Measurements from ENCODE around the gene APPL2. TPM values are rescaled to one million over a fixed set of nuclear protein-coding genes. Genes with fewer than 3 reads are reported as not detected.
A peak's percentile ranks its signal among the peaks of the same experiment; 100 is the strongest.

APPL2 gene
- total and polyA plus RNA-seq, 12 donors: 15.9 to 122 (median 53.2) TPM

GRCh38 chr12:105202202-105202601 lies 33.8 kb downstream of the APPL2 start:
- H3K4me1 ChIP-seq (replicated peaks in 1 of 2): peaks cover 4 to 39% of the 10 kb centered on the region in 2 donors
- no peak for TF ChIP-seq POLR2A (IDR thresholded peaks at IDR 0.05)
- TF ChIP-seq, protein P1, sequence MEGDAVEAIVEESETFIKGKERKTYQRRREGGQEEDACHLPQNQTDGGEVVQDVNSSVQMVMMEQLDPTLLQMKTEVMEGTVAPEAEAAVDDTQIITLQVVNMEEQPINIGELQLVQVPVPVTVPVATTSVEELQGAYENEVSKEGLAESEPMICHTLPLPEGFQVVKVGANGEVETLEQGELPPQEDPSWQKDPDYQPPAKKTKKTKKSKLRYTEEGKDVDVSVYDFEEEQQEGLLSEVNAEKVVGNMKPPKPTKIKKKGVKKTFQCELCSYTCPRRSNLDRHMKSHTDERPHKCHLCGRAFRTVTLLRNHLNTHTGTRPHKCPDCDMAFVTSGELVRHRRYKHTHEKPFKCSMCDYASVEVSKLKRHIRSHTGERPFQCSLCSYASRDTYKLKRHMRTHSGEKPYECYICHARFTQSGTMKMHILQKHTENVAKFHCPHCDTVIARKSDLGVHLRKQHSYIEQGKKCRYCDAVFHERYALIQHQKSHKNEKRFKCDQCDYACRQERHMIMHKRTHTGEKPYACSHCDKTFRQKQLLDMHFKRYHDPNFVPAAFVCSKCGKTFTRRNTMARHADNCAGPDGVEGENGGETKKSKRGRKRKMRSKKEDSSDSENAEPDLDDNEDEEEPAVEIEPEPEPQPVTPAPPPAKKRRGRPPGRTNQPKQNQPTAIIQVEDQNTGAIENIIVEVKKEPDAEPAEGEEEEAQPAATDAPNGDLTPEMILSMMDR (IDR thresholded peaks at IDR 0.05): no peak
- H3K36me3 ChIP-seq (replicated peaks in 1 of 2): peaks cover 0 to 61% of the 10 kb centered on the region in 2 donors
- DNase-seq: no peak
- no peak overlapping the region for H3K27ac ChIP-seq
- H3K9me3 ChIP-seq (replicated peaks in 1 of 3): no peaks in the 10 kb centered on the region
- no peaks in the 10 kb centered on the region for H3K27me3 ChIP-seq
- 84 to 89% (median 89%) methylated on average over 6 of the region's 6 CpGs for whole genome bisulfite sequencing, 4 donors
- H3K4me3 ChIP-seq: no peak overlapping the region
- intact Hi-C loops (cut with DNase I): no loop called here

DNA sequence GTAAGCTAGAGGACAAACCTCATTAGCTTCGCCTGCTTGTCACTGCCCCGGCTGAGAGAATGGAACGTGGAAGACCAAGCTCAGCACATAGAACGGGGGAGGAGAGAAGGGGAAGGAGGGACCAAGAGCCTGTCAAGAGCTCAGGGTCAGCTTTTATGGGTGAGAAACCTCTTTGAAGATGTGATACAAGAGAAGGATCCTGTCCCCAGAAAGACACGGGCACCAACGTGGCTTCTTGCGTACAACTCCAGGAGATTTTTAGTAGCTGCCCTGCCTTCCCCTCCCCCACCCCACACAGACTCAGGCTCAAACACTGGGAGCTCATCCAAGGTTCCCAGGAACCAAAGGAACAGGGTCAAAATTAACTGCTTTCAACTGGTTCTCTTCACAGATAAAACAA lies 34.7 kb downstream of the APPL2 start:
- Histone ChIP-seq H3K27me3 (no peaks in the 10 kb centered on the region), H3K36me3 (replicated peaks in 1 of 2) (peaks cover 0 to 56% of the 10 kb centered on the region in 2 donors), H3K27ac (peak overlapping the region in 1 of 5 donors; percentile 30), H3K9me3 (replicated peaks in 1 of 3) (no peaks in the 10 kb centered on the region), H3K4me3 (no peak overlapping the region), H3K4me1 (replicated peaks in 1 of 2) (peaks cover 4 to 39% of the 10 kb centered on the region in 2 donors)
- TF ChIP-seq POLR2A (IDR thresholded peaks at IDR 0.05): no peak
- TF ChIP-seq, protein P1 (IDR thresholded peaks at IDR 0.05): no peak
- intact Hi-C loops (cut with DNase I): no loop called here
- WGBS, 4 donors: 49 to 74% (median 63%) methylated on average over 5 to 7 of the region's 7 CpGs
- peak; percentile 65 to 86 (median 78) for DNase-seq

GRCh38 chr12:105200385-105200784 lies 35.6 kb downstream of the APPL2 start:
- DNase-seq: no peak
- no peak for TF ChIP-seq POLR2A (IDR thresholded peaks at IDR 0.05)
- TF ChIP-seq, protein P1 (IDR thresholded peaks at IDR 0.05): no peak
- Histone ChIP-seq H3K36me3 (replicated peaks in 1 of 2) (peaks cover 0 to 54% of the 10 kb centered on the region in 2 donors), H3K27me3 (no peaks in the 10 kb centered on the region), H3K27ac (peak overlapping the region in 1 of 5 donors; percentile 52), H3K4me3 (no peak overlapping the region), H3K4me1 (replicated peaks in 1 of 2) (peaks cover 3 to 30% of the 10 kb centered on the region in 2 donors), H3K9me3 (replicated peaks in 1 of 3) (no peaks in the 10 kb centered on the region)
- 93 to 100% (median 95%) methylated on average over 2 to 4 of the region's 4 CpGs for WGBS, 4 donors
- intact Hi-C loops (cut with DNase I): no loop called here

GRCh38 chr12:105198961-105199360 lies 37.0 kb downstream of the APPL2 start:
- intact Hi-C loops (cut with DNase I): no loop called here
- peaks cover 0 to 27% of the 10 kb centered on the region in 2 donors for H3K4me1 ChIP-seq (replicated peaks in 1 of 2)
- WGBS, 4 donors: 61 to 85% (median 65%) methylated on average over 5 to 6 of the region's 6 CpGs
- peak in 1 of 7 donors; percentile 46 for DNase-seq
- no peak overlapping the region for H3K4me3 ChIP-seq
- H3K36me3 ChIP-seq (replicated peaks in 1 of 2): peaks cover 0 to 55% of the 10 kb centered on the region in 2 donors
- no peaks in the 10 kb centered on the region for H3K9me3 ChIP-seq (replicated peaks in 1 of 3)
- no peaks in the 10 kb centered on the region for H3K27me3 ChIP-seq
- TF ChIP-seq POLR2A (IDR thresholded peaks at IDR 0.05): no peak
- TF ChIP-seq, protein P1 (IDR thresholded peaks at IDR 0.05): no peak
- H3K27ac ChIP-seq: peak overlapping the region in 2 of 5 donors; percentile 44 to 52
